ENCODE results near the gene CSF2RB.
"Not testable (repeated sequence)": the region's sequence is repeated elsewhere in the genome, so short reads cannot be mapped to it uniquely, and the experiment has no call there.

- not testable (repeated sequence) for TF ChIP-seq CTCF (IDR thresholded peaks at IDR 0.05; ENCODE audit: extremely low read depth in 1 of 2, insufficient read depth in 1 of 2, low read depth in 1 of 2, low read length in 2 of 2); JUN (IDR thresholded peaks at IDR 0.05; ENCODE audit: borderline replicate concordance, insufficient read depth, insufficient read length, low read depth); MAX (IDR thresholded peaks at IDR 0.05; ENCODE audit: insufficient read depth, insufficient read length); POLR2AphosphoS5 (IDR thresholded peaks at IDR 0.05; ENCODE audit: insufficient read depth, low read depth, low read length); MYC (IDR thresholded peaks at IDR 0.05; ENCODE audit: low read depth, low read length); POLR2A (IDR thresholded peaks at IDR 0.05; ENCODE audit: low read depth, low read length); EZH2 (IDR thresholded peaks at IDR 0.05; ENCODE audit: borderline replicate concordance, low read depth, low read length, severe bottlenecking); GATA2 (IDR thresholded peaks at IDR 0.05; ENCODE audit: insufficient read depth, insufficient read length, low read depth, low read length); FOS (IDR thresholded peaks at IDR 0.05; ENCODE audit: borderline replicate concordance, insufficient read depth, low read length)
These were observed 75.6 kb downstream of the CSF2RB start for GRCh38 chr22:36989012-36989411.
